Stomach smooth muscle (tissue), 2 donors: ENCODE data around the gene ELFN1.

Source experiments
- H3K27ac ChIP-seq: one replicate; pipeline ENCODE4 v1.7.0; 2013; ENCODE audit warnings: mild to moderate bottlenecking, low read length, inconsistent platforms
- H3K27me3 ChIP-seq, 2 donors: one replicate each; pipeline ENCODE4 v1.7.0; 2013; ENCODE audit warnings: low read length in 2 of 2; ENCODE audit not compliant: insufficient read depth in 2 of 2, control insufficient read depth in 1 of 2
- H3K36me3 ChIP-seq, 2 donors: one replicate each; pipeline ENCODE4 v1.7.0; 2013; ENCODE audit warnings: low read length in 2 of 2; ENCODE audit not compliant: control insufficient read depth in 2 of 2, insufficient read depth in 2 of 2
- H3K4me1 ChIP-seq: one replicate; pipeline ENCODE4 v1.7.0; 2013; ENCODE audit warnings: low read length; ENCODE audit not compliant: control insufficient read depth, insufficient read depth
- H3K4me3 ChIP-seq, 2 donors: one replicate each; pipeline ENCODE4 v1.7.0; 2013; ENCODE audit warnings: low read length in 2 of 2
- H3K9ac ChIP-seq, 2 donors: one replicate each; pipeline ENCODE4 v1.7.0; 2013; ENCODE audit warnings: low read length in 2 of 2, mild to moderate bottlenecking in 1 of 2
- H3K9me3 ChIP-seq, 2 donors: one replicate each; pipeline ENCODE4 v1.7.0; 2013; ENCODE audit warnings: low read length in 2 of 2; ENCODE audit not compliant: control insufficient read depth in 2 of 2
- donor health status: healthy.
- donor health status: Pancreatic carcinoma.

The ELFN1 gene

GRCh38 chr7:1669954-1670893 is at the start of gene ELFN1:
TSS of gene ELFN1 (plus strand) at chr7:1670277. CDS start at chr7:1744597, 74,320 bp downstream.
- Histone ChIP-seq H3K27me3 (peaks cover 21 to 78% of the 10 kb centered on the region in 2 donors), H3K4me3 (peak within 1 kb of the TSS in 1 of 2 donors; percentile 35), H3K36me3 (no peaks in the 10 kb centered on the region), H3K27ac (no peak within 1 kb of the TSS), H3K9me3 (no peaks in the 10 kb centered on the region), H3K9ac (no peak within 1 kb of the TSS), H3K4me1 (peaks cover 26% of the 10 kb centered on the region)

GRCh38 chr7:1620835-1621234 is 49.2 kb upstream of the ELFN1 start:
- no peaks in the 10 kb centered on the region for H3K9me3 ChIP-seq
- H3K27ac ChIP-seq: no peak overlapping the region
- H3K9ac ChIP-seq: no peak overlapping the region
- no peaks in the 10 kb centered on the region for H3K36me3 ChIP-seq
- H3K4me3 ChIP-seq: no peak overlapping the region
- peaks cover 0 to 5% of the 10 kb centered on the region in 2 donors for H3K27me3 ChIP-seq
- H3K4me1 ChIP-seq: no peaks in the 10 kb centered on the region

- no peaks in the 10 kb centered on the region for H3K9me3 ChIP-seq
- H3K4me3 ChIP-seq: no peak overlapping the region
- no peak overlapping the region for H3K27ac ChIP-seq
- H3K27me3 ChIP-seq: peaks cover 0 to 5% of the 10 kb centered on the region in 2 donors
- H3K9ac ChIP-seq: no peak overlapping the region
- no peaks in the 10 kb centered on the region for H3K4me1 ChIP-seq
- H3K36me3 ChIP-seq: no peaks in the 10 kb centered on the region
Observed at GRCh38 chr7:1621718-1622117, 48.4 kb upstream of the ELFN1 start.

DNA sequence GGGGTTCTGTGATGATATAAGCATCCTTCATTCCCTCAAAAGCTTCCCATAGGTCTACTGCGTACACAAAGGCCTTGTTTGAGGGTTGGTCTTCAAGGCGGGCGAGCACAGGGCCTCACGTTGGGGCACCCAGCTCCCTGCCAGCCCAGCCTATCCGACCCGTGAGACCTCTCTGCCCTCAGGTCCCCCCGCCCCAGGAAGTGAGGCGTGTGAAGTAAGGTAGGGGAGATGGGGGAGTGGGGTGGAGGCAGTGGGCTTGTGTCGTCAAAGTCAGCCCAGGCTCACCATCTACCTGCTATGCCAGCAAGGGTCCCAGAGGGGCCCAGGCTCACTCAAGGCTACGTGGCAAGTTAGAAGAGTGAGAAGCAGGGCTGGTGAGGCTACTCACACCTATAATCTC is 47.6 kb upstream of the ELFN1 start:
- Histone ChIP-seq H3K4me1 (no peaks in the 10 kb centered on the region), H3K9me3 (no peaks in the 10 kb centered on the region), H3K36me3 (no peaks in the 10 kb centered on the region), H3K9ac (no peak overlapping the region), H3K27me3 (peaks cover 0 to 5% of the 10 kb centered on the region in 2 donors), H3K27ac (no peak overlapping the region), H3K4me3 (no peak overlapping the region)

DNA sequence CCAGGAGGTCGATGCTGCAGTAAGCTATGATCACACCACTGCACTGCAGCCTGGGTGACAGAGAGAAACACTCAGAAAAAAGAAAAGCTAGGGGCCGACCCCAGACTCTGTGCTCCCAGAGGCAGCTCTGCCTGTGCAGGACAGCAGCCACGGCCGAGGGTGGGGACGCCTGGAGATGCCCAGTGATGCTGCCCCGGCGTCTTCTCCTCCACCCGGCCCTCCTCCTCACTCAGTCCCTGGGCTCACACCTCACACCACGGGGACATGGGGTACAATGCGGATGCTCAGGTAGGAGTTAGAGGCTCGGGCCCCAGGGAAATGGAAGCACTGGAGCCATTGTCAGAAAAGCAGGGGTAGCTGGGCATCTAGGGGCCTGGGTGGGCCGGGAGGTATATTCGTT is 46.3 kb upstream of the ELFN1 start:
- no peaks in the 10 kb centered on the region for H3K9me3 ChIP-seq
- no peak overlapping the region for H3K4me3 ChIP-seq
- no peaks in the 10 kb centered on the region for H3K36me3 ChIP-seq
- H3K27me3 ChIP-seq: peaks cover 0 to 2% of the 10 kb centered on the region in 2 donors
- H3K27ac ChIP-seq: no peak overlapping the region
- no peaks in the 10 kb centered on the region for H3K4me1 ChIP-seq
- H3K9ac ChIP-seq: no peak overlapping the region

- no peak overlapping the region for H3K27ac ChIP-seq
- peaks cover 0 to 2% of the 10 kb centered on the region in 2 donors for H3K27me3 ChIP-seq
- H3K9me3 ChIP-seq: no peaks in the 10 kb centered on the region
- H3K4me1 ChIP-seq: no peaks in the 10 kb centered on the region
- H3K4me3 ChIP-seq: no peak overlapping the region
- no peaks in the 10 kb centered on the region for H3K36me3 ChIP-seq
- H3K9ac ChIP-seq: no peak overlapping the region
Observed at GRCh38 chr7:1624999-1625927, 44.8 kb upstream of the ELFN1 start.

GRCh38 chr7:1626769-1627168 is 43.3 kb upstream of the ELFN1 start:
- Histone ChIP-seq H3K9me3 (no peaks in the 10 kb centered on the region), H3K9ac (no peak overlapping the region), H3K36me3 (no peaks in the 10 kb centered on the region), H3K27me3 (peaks cover 0 to 2% of the 10 kb centered on the region in 2 donors), H3K4me1 (no peaks in the 10 kb centered on the region), H3K27ac (no peak overlapping the region), H3K4me3 (no peak overlapping the region)

- Histone ChIP-seq H3K36me3 (no peaks in the 10 kb centered on the region), H3K4me3 (no peak overlapping the region), H3K27ac (no peak overlapping the region), H3K9me3 (peaks cover 0 to 15% of the 10 kb centered on the region in 2 donors), H3K9ac (no peak overlapping the region), H3K4me1 (no peaks in the 10 kb centered on the region), H3K27me3 (peaks cover 0 to 7% of the 10 kb centered on the region in 2 donors)
Observed at GRCh38 chr7:1630700-1631336, 39.3 kb upstream of the ELFN1 start.

DNA sequence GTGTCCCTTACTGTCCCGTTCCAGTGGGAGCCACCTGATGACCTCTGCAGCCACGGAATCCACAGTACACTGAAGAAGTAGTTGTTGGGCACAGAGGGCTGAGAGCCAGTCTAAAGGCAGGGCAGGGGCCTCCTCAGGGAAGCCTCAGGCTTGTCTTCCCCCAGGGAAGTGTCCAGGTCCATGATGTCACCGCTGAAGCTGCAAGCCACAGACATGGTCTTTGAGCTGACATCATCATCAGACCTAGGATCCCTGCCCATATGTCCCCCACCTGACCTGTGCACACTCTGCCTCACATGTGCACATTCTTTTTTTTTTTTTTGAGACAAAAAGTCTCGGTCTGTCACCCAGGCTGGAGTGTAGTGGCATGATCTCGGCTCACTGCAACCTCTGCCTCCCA is 38.4 kb upstream of the ELFN1 start:
- no peaks in the 10 kb centered on the region for H3K36me3 ChIP-seq
- H3K9ac ChIP-seq: no peak overlapping the region
- peaks cover 0 to 16% of the 10 kb centered on the region in 2 donors for H3K9me3 ChIP-seq
- H3K27me3 ChIP-seq: peaks cover 0 to 7% of the 10 kb centered on the region in 2 donors
- H3K4me1 ChIP-seq: no peaks in the 10 kb centered on the region
- no peak overlapping the region for H3K27ac ChIP-seq
- no peak overlapping the region for H3K4me3 ChIP-seq

DNA sequence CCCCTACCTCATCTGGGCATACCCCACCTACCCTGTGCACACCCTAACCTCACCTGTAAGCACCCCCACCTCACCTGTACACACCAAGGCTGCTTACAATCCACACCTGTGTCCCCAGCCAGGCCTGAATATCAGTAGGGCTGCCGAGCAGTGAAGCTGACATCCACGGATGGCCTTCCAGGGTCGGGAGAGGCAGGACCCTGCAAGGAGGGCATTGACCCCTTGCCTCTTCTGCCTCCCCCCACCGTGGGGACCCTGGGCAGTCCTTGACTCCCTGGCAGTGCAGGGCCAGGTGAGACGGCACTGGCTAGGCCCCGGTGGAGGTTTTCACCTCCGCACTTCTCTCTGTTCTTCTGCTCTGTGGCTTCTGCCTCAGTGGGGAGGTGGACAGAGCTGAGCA is 37.6 kb upstream of the ELFN1 start:
- Histone ChIP-seq H3K36me3 (no peaks in the 10 kb centered on the region), H3K4me3 (no peak overlapping the region), H3K4me1 (no peaks in the 10 kb centered on the region), H3K9me3 (peaks cover 5 to 24% of the 10 kb centered on the region in 2 donors), H3K27me3 (peaks cover 0 to 7% of the 10 kb centered on the region in 2 donors), H3K27ac (no peak overlapping the region), H3K9ac (no peak overlapping the region)
